Subcutaneous adipose tissue (tissue), 4 donors: ENCODE measurements around the gene CCDC167. TPM values are rescaled to one million over a fixed set of nuclear protein-coding genes. Genes with fewer than 3 reads are reported as not detected.

Experiments used
- total RNA-seq, 4 donors: library from RNA; depleted of rRNA; stranded (reverse); fragments of >200 nt; gene quantifications; one replicate each; pipeline ENCODE4 v1.1.0, GENCODE V29; 2016
- TF ChIP-seq, protein P1 (sequence below): fragments of 450-650 bp; IDR thresholded peaks from one replicate; pipeline ENCODE4 v1.5.1; 2016; ENCODE audit warnings: low read depth, mild to moderate bottlenecking, control low read depth, antibody characterized with exemption, moderate library complexity

Gene CCDC167
- total RNA-seq, 4 donors from 2014 or later: 12.1 to 27.2 (median 12.6) TPM

DNA sequence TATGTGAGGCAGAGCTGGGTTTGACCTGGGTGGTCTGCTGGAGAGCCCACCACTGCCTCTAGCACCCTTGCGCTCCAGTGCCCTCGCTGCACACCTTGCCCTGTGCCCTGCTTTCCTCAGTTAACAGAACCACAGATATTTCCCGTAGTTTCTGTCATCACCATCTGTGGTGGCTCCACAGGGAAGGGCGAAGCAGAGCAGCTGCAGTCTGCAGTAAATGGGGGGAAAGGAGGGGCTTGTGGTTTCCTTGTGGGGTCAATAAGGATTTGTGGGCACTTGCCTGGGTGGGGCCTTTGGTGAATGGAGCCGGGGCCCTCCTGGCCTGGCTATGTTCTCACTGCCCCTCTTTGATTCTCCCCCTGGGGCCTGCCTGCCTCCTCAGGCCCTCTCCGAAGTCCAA is 21.2 kb upstream of the CCDC167 start:
- TF ChIP-seq, protein P1, sequence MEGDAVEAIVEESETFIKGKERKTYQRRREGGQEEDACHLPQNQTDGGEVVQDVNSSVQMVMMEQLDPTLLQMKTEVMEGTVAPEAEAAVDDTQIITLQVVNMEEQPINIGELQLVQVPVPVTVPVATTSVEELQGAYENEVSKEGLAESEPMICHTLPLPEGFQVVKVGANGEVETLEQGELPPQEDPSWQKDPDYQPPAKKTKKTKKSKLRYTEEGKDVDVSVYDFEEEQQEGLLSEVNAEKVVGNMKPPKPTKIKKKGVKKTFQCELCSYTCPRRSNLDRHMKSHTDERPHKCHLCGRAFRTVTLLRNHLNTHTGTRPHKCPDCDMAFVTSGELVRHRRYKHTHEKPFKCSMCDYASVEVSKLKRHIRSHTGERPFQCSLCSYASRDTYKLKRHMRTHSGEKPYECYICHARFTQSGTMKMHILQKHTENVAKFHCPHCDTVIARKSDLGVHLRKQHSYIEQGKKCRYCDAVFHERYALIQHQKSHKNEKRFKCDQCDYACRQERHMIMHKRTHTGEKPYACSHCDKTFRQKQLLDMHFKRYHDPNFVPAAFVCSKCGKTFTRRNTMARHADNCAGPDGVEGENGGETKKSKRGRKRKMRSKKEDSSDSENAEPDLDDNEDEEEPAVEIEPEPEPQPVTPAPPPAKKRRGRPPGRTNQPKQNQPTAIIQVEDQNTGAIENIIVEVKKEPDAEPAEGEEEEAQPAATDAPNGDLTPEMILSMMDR: no peak

DNA sequence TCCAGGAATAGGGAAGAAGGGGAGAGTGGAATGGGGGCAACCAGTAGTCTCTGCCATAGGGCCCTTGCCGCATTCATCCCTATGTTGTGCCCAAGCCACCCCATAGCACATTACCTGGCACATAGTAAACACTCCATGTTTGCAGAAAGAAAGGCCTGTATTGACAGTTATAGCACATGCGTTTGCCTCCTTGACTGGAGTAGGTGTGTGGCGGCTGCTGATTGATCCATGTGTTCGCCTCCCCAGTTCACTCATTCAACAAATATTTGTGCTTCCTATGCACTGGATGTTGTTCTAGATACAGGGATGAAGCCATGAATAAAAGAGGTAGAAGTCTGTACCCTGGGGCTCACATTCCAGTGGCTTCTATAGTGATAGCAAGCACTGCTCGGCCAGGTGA is 19.8 kb upstream of the CCDC167 start:
- TF ChIP-seq, protein P1: no peak

DNA sequence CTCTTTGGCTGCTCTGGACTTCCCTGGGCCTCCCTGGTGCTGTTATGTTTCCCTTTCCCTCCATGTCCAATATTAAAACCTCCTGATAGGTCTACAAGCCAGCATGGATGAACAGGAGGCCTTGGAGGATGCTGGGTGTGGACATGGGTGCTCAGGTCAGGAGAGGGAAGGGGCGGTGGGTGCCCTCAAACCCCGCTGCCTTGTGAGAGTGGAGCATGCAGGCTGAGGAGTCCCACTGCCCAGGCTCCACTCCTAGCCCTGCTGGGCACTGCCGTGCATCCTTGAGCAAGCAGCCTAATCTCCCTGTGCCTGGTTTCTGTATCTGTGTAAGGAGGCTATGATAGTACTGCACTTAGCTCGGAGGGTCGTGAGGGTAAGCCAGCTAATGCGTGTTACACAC is 18.4 kb upstream of the CCDC167 start:
- TF ChIP-seq, protein P1: no peak

DNA sequence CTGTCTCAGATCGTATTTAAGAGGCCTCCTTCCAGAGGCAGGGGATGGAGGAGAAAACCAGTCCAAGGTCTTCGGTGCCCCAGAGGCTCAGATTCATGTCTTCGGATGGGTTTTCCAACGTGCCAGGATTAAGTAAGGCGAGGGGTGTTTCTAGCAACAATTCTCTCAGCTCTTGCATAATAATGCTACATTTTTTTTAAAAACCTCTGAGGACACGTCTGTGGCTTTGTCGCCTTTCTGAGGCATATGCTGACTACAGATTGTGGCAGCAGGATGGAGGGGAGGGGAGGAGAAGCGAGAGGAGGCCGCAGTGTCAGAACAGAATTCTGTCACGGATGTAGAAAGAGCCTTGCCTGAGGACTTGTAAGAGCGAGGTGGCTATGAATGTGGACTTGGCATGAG is 17.7 kb upstream of the CCDC167 start:
- TF ChIP-seq, protein P1: no peak

DNA sequence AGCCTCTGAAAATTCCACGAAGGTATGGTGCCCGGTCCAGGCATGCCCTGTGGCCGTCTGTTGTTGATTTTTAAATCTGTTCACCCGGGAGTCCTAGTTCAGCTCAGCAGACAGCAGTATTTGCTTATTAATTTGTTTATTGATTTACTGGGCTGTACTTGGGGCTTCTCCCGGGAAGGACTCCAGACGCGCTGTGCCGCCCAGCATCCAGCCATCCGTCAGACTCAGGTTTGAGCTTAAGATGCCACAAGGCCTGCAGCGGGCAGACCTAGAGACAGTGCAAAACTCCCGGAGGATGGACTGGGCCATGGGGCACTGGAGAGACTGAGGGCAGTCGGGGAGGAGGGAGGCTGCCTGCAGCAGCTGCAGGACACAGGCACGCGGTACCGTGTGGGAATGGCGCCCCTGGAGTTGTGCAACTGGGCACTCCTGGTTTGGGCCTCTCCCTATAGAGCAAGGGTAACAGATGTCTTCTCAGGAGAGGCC is 17.3 kb upstream of the CCDC167 start:
- TF ChIP-seq, protein P1: no peak

DNA sequence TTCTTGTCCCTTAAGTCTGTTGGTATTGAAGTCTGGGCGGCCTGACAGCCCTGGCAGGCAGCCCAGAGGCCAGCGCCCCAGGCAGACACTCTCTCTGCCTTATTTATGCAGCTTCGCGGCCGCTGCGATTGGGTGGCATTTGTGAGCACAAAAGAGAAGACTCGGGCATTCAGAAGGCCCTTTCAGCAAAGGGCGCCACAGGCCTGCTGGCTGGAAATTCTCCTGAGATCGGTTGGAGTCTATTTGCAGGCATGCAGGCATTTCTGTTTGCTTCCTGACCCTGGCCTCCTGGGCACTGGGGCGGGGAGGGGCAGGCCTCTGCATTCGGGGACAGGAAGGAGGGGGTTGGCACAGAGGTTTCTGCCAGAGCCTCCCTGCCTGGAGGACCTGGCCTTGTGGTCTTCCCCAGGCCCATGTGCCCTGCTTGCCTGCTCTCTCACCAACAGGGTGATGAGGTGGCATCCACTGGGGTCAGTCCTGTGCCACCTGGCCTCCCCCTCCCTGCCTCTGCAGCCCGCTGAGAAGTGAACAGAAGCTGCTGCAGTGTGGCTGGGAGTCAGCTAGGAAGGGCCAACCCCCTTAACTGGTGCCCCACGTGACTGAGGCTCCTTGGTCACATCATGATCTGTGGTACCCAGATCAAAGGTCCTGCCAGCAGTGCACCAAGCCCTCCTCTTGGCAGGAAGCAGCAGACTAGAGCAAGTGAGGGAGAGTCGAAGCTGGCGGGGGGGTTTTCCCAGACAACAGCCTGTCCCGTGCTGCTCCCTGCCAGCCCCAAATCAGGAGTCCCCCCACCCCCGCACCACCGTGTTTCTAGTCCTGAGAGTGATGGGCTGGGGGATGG is 16.6 kb upstream of the CCDC167 start:
- TF ChIP-seq, protein P1: no peak

DNA sequence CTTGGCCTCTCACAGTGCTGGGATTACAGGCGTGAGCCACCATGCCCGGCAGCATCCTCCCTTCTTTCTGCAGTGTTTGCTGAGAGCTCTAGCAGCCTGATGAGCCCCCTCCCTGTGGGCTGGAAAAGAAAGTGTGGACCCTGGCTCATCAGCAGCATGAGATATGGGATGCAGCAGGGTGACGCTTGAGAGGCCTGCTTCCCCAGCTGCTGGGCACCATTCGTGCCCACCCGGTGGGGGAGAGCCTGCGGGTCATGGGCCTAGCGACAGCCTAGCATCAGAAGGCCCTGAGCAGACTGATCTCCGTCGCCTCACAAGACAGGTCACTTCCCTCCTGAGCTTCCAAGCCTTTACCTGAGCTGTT is 16.0 kb upstream of the CCDC167 start:
- TF ChIP-seq, protein P1: no peak
